GM21717 (cell line): ENCODE measurements around the gene CLDN1.
"Not testable (repeated sequence)": the region's sequence is repeated elsewhere in the genome, so short reads cannot be mapped to it uniquely, and the experiment has no call there.

Experiments
- ATAC-seq: cut with Tn5 transposase; IDR thresholded peaks from one replicate; pipeline ENCODE4 v1.9.1; 2021; ENCODE audit warnings: mild to moderate bottlenecking, moderate library complexity; ENCODE audit not compliant: unreplicated experiment

CLDN1 gene

GRCh38 chr3:190294030-190294429, 28.2 kb downstream of the CLDN1 start:
- no peak for ATAC-seq

- no peak for ATAC-seq
These were observed 28.6 kb downstream of the CLDN1 start for GRCh38 chr3:190293621-190294020.

DNA sequence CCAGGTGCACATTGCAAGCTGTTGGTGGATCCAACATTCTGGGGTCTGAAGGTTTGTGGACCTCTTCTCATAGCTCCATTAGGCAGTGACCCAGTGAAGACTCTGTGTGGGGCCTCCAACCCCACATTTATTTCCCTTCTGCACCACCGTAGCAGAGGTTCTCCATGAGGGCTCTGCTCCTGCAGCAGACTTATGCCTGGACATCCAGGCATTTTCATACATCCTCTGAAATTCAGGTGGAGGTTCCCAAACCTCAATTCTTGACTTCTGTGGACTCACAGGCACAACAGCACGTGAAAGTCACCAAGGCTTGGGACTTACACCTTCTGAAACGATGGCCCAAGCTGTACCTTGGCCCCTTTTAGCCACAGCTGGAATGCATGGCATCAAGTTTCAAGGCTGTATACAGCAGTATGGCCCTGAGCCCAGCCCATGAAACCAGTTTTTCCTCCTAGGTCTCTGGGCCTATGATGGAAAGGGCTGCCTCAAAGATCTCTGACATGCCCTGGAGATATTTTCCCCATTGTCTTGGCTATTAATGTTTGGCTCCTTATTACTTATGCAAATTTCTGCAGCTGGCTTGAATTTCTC, 30.2 kb downstream of the CLDN1 start:
- ATAC-seq, result no peak

GRCh38 chr3:190289989-190290388, 32.3 kb downstream of the CLDN1 start:
- no peak for ATAC-seq

DNA sequence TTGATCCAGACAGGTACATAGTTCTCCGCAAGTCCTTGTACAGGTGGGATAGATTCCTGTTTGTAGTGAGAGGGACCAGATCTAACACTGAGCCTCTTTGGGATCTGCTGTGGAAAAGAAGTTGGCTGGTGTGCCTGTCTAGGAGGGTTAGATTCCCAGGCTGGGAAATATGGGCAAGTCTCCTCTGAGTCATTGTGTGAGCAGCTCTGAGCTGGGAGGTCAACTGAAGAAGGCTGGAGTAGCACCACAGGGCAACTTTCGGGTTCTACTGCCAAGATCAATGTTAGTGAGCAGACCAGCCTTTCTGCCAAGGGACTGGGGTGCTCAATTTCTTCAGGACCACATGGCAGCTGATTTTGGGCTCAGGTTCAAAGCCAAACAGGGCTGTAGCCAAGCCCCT, 33.4 kb downstream of the CLDN1 start:
- ATAC-seq, result no peak

DNA sequence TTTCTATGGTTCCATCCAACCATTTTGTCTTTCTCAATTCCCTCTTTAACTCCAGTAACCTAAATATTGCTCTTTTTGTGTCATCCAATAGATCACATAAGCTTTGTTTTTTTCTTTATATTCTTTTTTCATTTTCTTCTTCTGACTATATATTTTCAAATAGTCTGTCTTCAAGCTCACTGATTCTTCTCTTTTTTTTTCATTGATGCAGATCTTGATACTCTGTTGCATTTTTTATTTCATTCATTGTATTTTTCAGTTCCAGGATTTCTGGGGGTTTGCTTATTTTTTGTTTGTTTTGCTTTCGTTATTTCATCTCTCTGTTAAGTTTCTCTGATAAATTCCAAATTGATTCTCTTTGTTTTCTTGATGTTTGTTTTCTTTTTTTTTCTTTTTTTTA, 36.2 kb downstream of the CLDN1 start:
- ATAC-seq, result no peak

GRCh38 chr3:190281308-190282051, 40.8 kb downstream of the CLDN1 start:
- ATAC-seq, result no peak

GRCh38 chr3:190279690-190280089, 42.6 kb downstream of the CLDN1 start:
- no peak for ATAC-seq

- ATAC-seq, result no peak
These were observed 49.5 kb downstream of the CLDN1 start for GRCh38 chr3:190272747-190273146.

DNA sequence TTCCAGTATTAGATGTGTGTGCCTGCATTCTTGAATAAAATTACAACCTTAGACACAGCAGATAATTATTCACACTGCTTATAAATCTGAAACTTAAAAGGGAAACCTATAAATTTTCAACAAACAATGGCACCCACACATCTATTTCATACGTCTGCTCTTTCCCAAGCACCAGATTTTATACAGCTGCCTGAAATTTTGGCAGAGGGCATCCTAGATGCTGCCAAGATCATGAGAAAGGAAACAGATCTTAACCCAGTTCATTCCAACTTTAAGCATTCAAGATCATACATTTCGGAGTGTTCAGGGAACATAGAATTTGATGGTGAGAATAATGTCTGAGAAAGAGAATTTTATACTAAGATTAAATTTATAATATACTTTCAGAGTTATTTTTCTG, 53.1 kb downstream of the CLDN1 start:
- ATAC-seq, result no peak

DNA sequence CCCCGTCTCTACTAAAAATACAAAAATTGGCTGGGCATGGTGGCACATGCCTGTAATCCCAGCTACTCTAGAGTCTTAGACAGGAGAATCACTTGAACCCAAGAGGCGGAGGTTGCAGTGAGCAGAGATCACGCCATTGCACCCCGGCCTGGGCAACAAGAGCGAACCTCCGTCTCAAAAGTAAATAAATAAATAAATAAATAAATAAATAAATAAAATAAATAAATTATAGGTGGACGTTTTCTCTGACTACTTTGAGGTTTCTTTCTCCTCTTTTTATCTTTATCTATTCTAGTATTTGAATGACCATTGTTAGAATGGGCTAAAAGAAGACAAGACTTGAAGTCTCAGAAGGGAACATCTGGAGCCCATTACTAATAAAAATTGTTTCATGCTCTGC, 54.8 kb downstream of the CLDN1 start:
- ATAC-seq, result not testable (repeated sequence)

GRCh38 chr3:190266913-190267290, 55.3 kb downstream of the CLDN1 start:
- no peak for ATAC-seq

DNA sequence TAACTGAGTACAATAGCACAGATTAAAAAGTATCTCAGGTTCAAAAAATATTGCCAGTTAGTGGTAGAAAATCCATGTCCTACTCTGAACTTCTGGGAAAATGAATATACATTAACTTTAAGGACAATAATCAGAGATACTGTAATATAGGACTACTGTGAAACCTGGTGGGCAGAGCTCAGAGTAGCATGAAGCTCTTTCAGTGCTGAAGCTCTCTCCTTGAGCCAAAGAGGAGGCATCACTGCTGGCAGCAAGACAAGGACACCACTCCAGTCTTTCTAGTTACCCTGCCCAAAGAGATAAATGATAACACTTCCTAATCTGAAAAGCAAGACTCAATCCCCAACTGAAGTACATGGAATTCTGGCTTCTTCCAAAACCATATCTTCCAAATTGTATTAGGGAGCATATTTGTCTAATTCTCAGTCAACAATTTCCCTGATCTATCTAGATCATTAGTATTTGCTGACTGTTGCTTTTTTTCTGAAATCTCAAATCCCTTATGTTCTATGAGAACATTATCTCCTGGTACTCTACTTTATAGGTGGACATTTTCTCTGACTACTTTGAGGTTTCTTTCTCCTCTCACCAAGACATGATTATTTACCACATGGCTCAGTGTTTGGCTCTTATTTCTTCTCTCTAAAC, 55.9 kb downstream of the CLDN1 start:
- ATAC-seq, result no peak

DNA sequence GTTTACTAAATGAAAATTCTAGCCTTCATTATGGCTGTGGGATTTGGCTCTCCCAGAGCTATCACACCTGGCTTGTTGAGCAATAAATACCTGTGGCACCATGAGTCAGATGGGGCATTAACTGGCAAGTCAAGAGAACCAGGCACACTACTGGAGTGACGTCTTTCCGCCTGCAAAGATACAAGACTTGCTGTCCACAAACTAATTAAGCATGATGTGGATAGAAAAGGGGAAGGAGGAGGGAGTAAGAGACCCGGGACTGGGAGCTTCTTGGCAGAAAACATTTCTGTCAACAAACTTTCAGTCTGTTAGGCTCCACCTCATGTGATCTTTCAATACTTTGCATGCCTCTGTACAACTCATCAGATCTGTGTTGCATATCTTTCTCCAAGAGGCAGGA, 56.5 kb downstream of the CLDN1 start:
- ATAC-seq, result no peak

DNA sequence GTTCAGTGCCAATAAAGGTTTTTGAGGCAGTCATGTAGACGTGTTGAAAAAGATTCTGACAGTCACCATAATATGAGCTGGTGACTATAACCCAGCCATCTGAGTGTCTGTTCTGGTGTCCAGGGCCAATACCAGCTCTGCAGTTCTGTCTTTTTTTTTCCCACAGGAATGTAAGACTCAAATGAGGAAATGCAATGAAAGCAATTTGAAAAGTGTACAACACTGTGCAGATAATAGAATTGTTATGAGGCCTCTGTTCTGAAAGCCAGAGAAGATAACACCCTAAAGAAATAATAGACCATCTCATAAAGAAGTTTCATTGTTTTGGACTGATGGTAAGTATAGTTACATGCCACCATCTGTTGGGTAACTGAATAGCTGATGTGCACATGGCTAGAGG, 57.1 kb downstream of the CLDN1 start:
- no peak for ATAC-seq

DNA sequence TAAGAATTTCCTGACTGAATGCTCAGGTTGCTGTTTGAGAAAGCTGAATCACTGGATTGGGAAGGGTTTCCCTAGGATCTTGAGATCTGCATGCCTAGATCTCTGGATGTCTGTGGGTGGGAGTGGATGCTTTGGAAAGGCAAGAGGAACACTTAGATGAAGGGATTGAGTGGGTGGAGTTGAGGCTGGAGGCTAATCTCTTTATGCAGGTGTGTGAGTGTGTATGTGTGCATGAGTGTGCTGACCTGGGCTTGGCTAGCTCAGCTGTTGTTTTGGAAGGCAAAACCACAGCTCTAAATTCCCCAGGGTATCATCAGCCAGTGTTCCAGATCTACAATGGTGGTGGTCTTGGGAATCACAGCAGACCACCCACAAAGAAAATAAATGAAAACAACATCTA, 60.5 kb downstream of the CLDN1 start:
- ATAC-seq, result no peak

DNA sequence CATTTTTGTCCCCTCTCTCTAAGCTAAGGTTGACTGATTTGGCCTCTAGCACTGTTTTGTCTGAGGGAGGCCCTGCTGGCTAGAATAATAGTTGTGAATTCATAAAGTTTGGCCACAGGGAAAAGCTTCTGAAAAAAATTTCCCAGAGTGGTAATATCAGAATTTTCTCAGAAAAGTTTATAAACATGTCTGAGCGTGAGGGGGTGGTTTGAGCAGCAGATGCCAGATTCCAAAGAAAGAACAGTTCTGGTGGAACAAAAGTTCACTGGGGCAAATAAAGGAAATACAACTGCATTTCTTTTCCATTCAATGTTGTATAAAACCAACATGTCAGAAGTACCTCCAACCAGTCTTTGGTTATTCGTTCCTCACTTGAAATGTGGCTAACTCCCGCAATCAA, 61.2 kb downstream of the CLDN1 start:
- ATAC-seq, result no peak

- no peak for ATAC-seq
These were observed 61.9 kb downstream of the CLDN1 start for GRCh38 chr3:190260301-190260700.

- ATAC-seq, result no peak
These were observed 63.6 kb downstream of the CLDN1 start for GRCh38 chr3:190258634-190259033.
